Transverse colon (tissue), 3 donors: ENCODE data around the gene C22orf23.

Source experiments
- CTCF ChIP-seq, 5 experiments: fragments of 200-600 bp in 3 of 5; fragments of 450-650 bp in 2 of 5; sonication (generic) in 3 of 5; IDR thresholded peaks; 1 replicate in 2 of 5; 2 replicates in 3 of 5; pipeline ENCODE4 v1.5.1; 2016 to 2017; ENCODE audit warnings: antibody characterized with exemption in 5 of 5, inconsistent platforms in 3 of 5, mild to moderate bottlenecking in 2 of 5, moderate library complexity in 1 of 5
- EP300 ChIP-seq: sonication (generic); formaldehyde crosslinking; IDR thresholded peaks from one replicate; pipeline ENCODE4 v1.6.1; 2017; ENCODE audit warnings: antibody characterized with exemption, low read depth

- no peak for TF ChIP-seq CTCF (IDR thresholded peaks at IDR 0.05)
- no peak for TF ChIP-seq EP300
Measured at GRCh38 chr22:37994049-37994448, 40.6 kb upstream of the C22orf23 start.
